Neural cell (in vitro differentiated cells): ENCODE results near the gene ADD3. TPM values are rescaled to one million over a fixed set of nuclear protein-coding genes. Genes with fewer than 3 reads are reported as not detected.

Source experiments
- H2AFZ ChIP-seq: fragments of 200-600, 300-800 bp; sonication (generic), shearing (Covaris generic); 2 replicates; pipeline ENCODE4 v1.6.0; 2014; ENCODE audit warnings: low read depth, mild to moderate bottlenecking, antibody characterized with exemption, low read length, moderate library complexity
- H3F3A ChIP-seq: fragments of 200-600 bp; shearing (Covaris generic); 2 replicates; pipeline ENCODE4 v1.6.1; 2016; ENCODE audit warnings: mild to moderate bottlenecking, moderate library complexity, mixed read lengths, antibody characterized with exemption, low read length; ENCODE audit not compliant: insufficient read depth, poor library complexity, severe bottlenecking
- H3K27ac ChIP-seq: fragments of 200-600, 300-800 bp; sonication (generic), shearing (Covaris generic); 2 replicates; pipeline ENCODE4 v1.5.1; 2014; ENCODE audit warnings: mild to moderate bottlenecking, low read length, moderate library complexity
- H3K27me3 ChIP-seq: fragments of 300-800, 200-600 bp; sonication (generic), shearing (Covaris generic); 2 replicates; pipeline ENCODE4 v1.6.0; 2014; ENCODE audit warnings: mild to moderate bottlenecking, low read depth, low read length, moderate library complexity; ENCODE audit not compliant: insufficient read depth
- H3K36me3 ChIP-seq: fragments of 300-800, 200-600 bp; sonication (generic), shearing (Covaris generic); 2 replicates; pipeline ENCODE4 v1.5.1; 2014; ENCODE audit warnings: mild to moderate bottlenecking, antibody characterized with exemption, low read length, moderate library complexity; ENCODE audit not compliant: insufficient read depth
- H3K4me2 ChIP-seq: fragments of 300-800, 200-600 bp; sonication (generic), shearing (Covaris generic); 2 replicates; pipeline ENCODE4 v1.6.0; 2014; ENCODE audit warnings: mild to moderate bottlenecking, low read length
- H3K4me3 ChIP-seq: fragments of 300-800, 200-600 bp; sonication (generic), shearing (Covaris generic); 2 replicates; pipeline ENCODE4 v1.5.1; 2014; ENCODE audit warnings: mild to moderate bottlenecking, low read length, moderate library complexity
- H3K79me2 ChIP-seq: fragments of 200-600 bp; shearing (Covaris generic); replicated peaks from 2 replicates; pipeline ENCODE4 v1.6.0; 2014; ENCODE audit warnings: mild to moderate bottlenecking, low read length, moderate library complexity; ENCODE audit not compliant: insufficient read depth
- H3K9ac ChIP-seq: fragments of 300-800, 200-600 bp; sonication (generic), shearing (Covaris generic); 2 replicates; pipeline ENCODE4 v1.6.1; 2016; ENCODE audit warnings: mild to moderate bottlenecking, low read length, mixed read lengths
- H3K9me2 ChIP-seq: fragments of 200-600 bp; shearing (Covaris generic); 2 replicates; pipeline ENCODE4 v1.6.1; 2016; ENCODE audit warnings: mild to moderate bottlenecking, low read length, mixed read lengths; ENCODE audit not compliant: insufficient read depth
- H3K9me3 ChIP-seq: fragments of 200-600, 300-800 bp; sonication (generic), shearing (Covaris generic); 2 replicates; pipeline ENCODE4 v1.6.1; 2016; ENCODE audit warnings: mild to moderate bottlenecking, mixed run types, low read length, moderate library complexity, mixed read lengths
- H4K20me1 ChIP-seq: fragments of 200-600 bp; shearing (Covaris generic); 2 replicates; pipeline ENCODE4 v1.6.1; 2016; ENCODE audit warnings: mild to moderate bottlenecking, mixed run types; ENCODE audit not compliant: insufficient read depth
- EP300 ChIP-seq: fragments of 450-650 bp; conservative IDR thresholded peaks from 2 replicates; pipeline ENCODE4 v1.6.1; 2014; ENCODE audit warnings: antibody characterized with exemption, mild to moderate bottlenecking, moderate library complexity; ENCODE audit not compliant: poor library complexity, severe bottlenecking
- EZH2 ChIP-seq: fragments of 200-600, 300-800 bp; shearing (Covaris generic), sonication (generic); IDR thresholded peaks from 2 replicates; pipeline ENCODE4 v1.6.1; 2014; ENCODE audit warnings: antibody characterized with exemption, low read length, borderline replicate concordance, mild to moderate bottlenecking; ENCODE audit not compliant: insufficient read depth, poor library complexity, severe bottlenecking
- MXI1 ChIP-seq: fragments of 450-650 bp; conservative IDR thresholded peaks from 2 replicates; pipeline ENCODE4 v1.6.1; 2014; ENCODE audit warnings: antibody characterized with exemption, mild to moderate bottlenecking; ENCODE audit not compliant: poor library complexity, severe bottlenecking
- POLR2AphosphoS5 ChIP-seq: IDR thresholded peaks from 2 replicates; pipeline ENCODE4 v1.6.1; 2012
- RAD21 ChIP-seq: fragments of 450-650 bp; conservative IDR thresholded peaks from 2 replicates; pipeline ENCODE4 v1.6.1; 2014; ENCODE audit warnings: antibody characterized with exemption, mild to moderate bottlenecking, moderate library complexity
- SMC3 ChIP-seq: fragments of 450-650 bp; conservative IDR thresholded peaks from 2 replicates; pipeline ENCODE4 v1.6.1; 2014; ENCODE audit warnings: antibody characterized with exemption, mild to moderate bottlenecking, moderate library complexity; ENCODE audit not compliant: poor library complexity
- TAF1 ChIP-seq: IDR thresholded peaks from 2 replicates; pipeline ENCODE4 v1.6.1; 2012; ENCODE audit warnings: low read depth
- polyA plus RNA-seq: library from polyadenylated mRNA; depleted of rRNA; stranded (reverse); fragments of >200 nt; gene quantifications from 2 replicates; pipeline ENCODE4 v1.2.3, GENCODE V29; 2014
- TF ChIP-seq, protein P1 (sequence below): IDR thresholded peaks from 2 replicates; pipeline ENCODE4 v1.6.1; 2012; ENCODE audit warnings: borderline replicate concordance
- TF ChIP-seq, protein P2 (sequence below): fragments of 450-650 bp; IDR thresholded peaks from 2 replicates; pipeline ENCODE4 v1.5.1; 2014; ENCODE audit warnings: antibody characterized with exemption, mild to moderate bottlenecking, moderate library complexity; ENCODE audit not compliant: poor library complexity, severe bottlenecking

ADD3 gene
- polyA plus RNA-seq, 1 donor from 2014 or later, result 40.6 TPM

DNA sequence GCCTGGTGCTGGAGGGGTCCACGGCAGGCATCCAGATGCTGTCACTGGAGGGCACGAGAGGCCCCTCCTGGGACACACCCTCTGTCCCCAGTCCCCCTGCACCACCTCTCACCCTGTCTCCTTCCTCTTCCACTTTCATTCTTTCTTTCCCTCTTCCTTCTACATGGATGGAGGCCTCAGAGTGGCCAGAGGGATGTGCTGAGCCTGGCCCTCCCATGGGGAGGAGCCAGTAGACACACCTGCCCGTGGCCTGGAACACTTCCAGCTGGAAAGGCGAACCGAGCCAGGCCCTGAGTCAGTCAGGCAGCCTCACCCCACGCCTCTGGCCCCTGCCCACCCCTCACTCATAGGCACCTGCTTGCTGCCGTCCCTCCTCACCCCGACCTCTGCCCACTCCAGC, 143.7 kb downstream of the ADD3 start:
- no peak overlapping the region for H3K27ac ChIP-seq
- no peaks in the 10 kb centered on the region for H3K27me3 ChIP-seq
- H2AFZ ChIP-seq, result no peak overlapping the region
- H3K9me2 ChIP-seq, result no peaks in the 10 kb centered on the region
- H3K36me3 ChIP-seq, result no peaks in the 10 kb centered on the region
- H3F3A ChIP-seq, result no peaks in the 10 kb centered on the region
- H4K20me1 ChIP-seq, result no peaks in the 10 kb centered on the region
- TF ChIP-seq POLR2AphosphoS5 (no peak), MXI1 (no peak), SMC3 (no peak), TAF1 (no peak)
- TF ChIP-seq, protein P1, sequence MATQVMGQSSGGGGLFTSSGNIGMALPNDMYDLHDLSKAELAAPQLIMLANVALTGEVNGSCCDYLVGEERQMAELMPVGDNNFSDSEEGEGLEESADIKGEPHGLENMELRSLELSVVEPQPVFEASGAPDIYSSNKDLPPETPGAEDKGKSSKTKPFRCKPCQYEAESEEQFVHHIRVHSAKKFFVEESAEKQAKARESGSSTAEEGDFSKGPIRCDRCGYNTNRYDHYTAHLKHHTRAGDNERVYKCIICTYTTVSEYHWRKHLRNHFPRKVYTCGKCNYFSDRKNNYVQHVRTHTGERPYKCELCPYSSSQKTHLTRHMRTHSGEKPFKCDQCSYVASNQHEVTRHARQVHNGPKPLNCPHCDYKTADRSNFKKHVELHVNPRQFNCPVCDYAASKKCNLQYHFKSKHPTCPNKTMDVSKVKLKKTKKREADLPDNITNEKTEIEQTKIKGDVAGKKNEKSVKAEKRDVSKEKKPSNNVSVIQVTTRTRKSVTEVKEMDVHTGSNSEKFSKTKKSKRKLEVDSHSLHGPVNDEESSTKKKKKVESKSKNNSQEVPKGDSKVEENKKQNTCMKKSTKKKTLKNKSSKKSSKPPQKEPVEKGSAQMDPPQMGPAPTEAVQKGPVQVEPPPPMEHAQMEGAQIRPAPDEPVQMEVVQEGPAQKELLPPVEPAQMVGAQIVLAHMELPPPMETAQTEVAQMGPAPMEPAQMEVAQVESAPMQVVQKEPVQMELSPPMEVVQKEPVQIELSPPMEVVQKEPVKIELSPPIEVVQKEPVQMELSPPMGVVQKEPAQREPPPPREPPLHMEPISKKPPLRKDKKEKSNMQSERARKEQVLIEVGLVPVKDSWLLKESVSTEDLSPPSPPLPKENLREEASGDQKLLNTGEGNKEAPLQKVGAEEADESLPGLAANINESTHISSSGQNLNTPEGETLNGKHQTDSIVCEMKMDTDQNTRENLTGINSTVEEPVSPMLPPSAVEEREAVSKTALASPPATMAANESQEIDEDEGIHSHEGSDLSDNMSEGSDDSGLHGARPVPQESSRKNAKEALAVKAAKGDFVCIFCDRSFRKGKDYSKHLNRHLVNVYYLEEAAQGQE, result no peak
- TF ChIP-seq, protein P2, sequence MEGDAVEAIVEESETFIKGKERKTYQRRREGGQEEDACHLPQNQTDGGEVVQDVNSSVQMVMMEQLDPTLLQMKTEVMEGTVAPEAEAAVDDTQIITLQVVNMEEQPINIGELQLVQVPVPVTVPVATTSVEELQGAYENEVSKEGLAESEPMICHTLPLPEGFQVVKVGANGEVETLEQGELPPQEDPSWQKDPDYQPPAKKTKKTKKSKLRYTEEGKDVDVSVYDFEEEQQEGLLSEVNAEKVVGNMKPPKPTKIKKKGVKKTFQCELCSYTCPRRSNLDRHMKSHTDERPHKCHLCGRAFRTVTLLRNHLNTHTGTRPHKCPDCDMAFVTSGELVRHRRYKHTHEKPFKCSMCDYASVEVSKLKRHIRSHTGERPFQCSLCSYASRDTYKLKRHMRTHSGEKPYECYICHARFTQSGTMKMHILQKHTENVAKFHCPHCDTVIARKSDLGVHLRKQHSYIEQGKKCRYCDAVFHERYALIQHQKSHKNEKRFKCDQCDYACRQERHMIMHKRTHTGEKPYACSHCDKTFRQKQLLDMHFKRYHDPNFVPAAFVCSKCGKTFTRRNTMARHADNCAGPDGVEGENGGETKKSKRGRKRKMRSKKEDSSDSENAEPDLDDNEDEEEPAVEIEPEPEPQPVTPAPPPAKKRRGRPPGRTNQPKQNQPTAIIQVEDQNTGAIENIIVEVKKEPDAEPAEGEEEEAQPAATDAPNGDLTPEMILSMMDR, result no peak
- H3K79me2 ChIP-seq, result no peaks in the 10 kb centered on the region
- H3K9ac ChIP-seq, result no peak overlapping the region
- no peaks in the 10 kb centered on the region for H3K9me3 ChIP-seq
- no peak overlapping the region for H3K4me3 ChIP-seq
- H3K4me2 ChIP-seq, result no peak overlapping the region

DNA sequence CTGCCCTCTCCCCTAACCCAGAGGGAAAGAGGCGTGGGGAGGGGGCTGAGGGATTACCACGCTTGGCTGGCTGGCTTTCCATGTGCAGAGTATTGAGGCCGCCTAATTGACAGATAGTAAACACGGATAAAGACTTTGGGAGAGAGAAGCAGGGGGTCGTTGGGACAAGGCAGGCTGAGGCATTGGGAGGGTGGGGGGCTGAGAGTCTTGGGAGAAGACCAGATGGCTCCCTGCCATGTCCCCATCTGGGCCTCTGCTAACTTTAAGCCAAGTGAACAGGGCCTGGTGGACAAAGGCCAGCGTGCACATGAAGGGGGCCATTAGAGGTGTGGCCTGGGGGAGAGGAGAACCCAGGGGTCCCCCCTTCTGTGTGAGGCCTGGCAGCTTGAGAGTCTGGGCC, 144.2 kb downstream of the ADD3 start:
- Histone ChIP-seq H3F3A (no peaks in the 10 kb centered on the region), H3K27me3 (no peaks in the 10 kb centered on the region), H3K27ac (no peak overlapping the region), H3K9me2 (no peaks in the 10 kb centered on the region), H4K20me1 (no peaks in the 10 kb centered on the region), H3K79me2 (no peaks in the 10 kb centered on the region), H3K9ac (no peak overlapping the region), H3K36me3 (no peaks in the 10 kb centered on the region), H3K4me3 (no peak overlapping the region), H3K4me2 (no peak overlapping the region), H3K9me3 (no peaks in the 10 kb centered on the region), H2AFZ (no peak overlapping the region)
- TF ChIP-seq EZH2 (no peak), EP300 (no peak), SMC3 (no peak), RAD21 (no peak), MXI1 (no peak), POLR2AphosphoS5 (no peak)
- TF ChIP-seq, protein P1, result no peak
